PC-9 (cell line): ENCODE measurements around the gene ADAMTS7. TPM values are rescaled to one million over a fixed set of nuclear protein-coding genes. Genes with fewer than 3 reads are reported as not detected.
"Not testable (repeated sequence)": the region's sequence is repeated elsewhere in the genome, so short reads cannot be mapped to it uniquely, and the experiment has no call there.

Experiments
- BruUV-seq: library from RNA; stranded (reverse); fragments of 400-500 nt; replicated peaks from 2 replicates; lab custom pipeline; 2021; lab: Mats Ljungman, UMichigan
- CTCF ChIA-PET: fragments of 300-600 bp; sonication (Branson Sonifier 250); formaldehyde crosslinking; loops from one replicate; lab custom pipeline; 2022; ENCODE audit warnings: antibody characterized with exemption; lab: Charles Lee
- POLR2A ChIA-PET: fragments of 300-600 bp; sonication (Branson Sonifier 250); formaldehyde crosslinking; loops from one replicate; lab custom pipeline; 2022; ENCODE audit warnings: antibody characterized with exemption; ENCODE audit not compliant: unreplicated experiment; lab: Charles Lee
- DNase-seq, 2 experiments: peaks; one replicate each; pipeline versions ENCODE4 v3.0.0 to v3.0.0-alpha.2; 2015 to 2022; ENCODE audit warnings: mixed read lengths in 1 of 2
- H2AFZ ChIP-seq: fragments of 200-600 bp; sonication (generic); 2 replicates; pipeline ENCODE4 v1.8.1; 2017; ENCODE audit warnings: antibody characterized with exemption
- H3F3A ChIP-seq: fragments of 200-600 bp; sonication (generic); 2 replicates; pipeline ENCODE4 v1.8.1; 2017; ENCODE audit warnings: antibody characterized with exemption, mild to moderate bottlenecking, low read depth; ENCODE audit not compliant: insufficient read depth
- H3K27ac ChIP-seq: fragments of 200-600 bp; sonication (generic); 2 replicates; pipeline ENCODE4 v1.6.1; 2016; ENCODE audit warnings: mixed run types
- H3K27me3 ChIP-seq: fragments of 200-600 bp; sonication (generic); 2 replicates; pipeline ENCODE4 v1.6.1; 2016; ENCODE audit warnings: low read depth, mixed run types; ENCODE audit not compliant: insufficient read depth
- H3K36me3 ChIP-seq: fragments of 200-600 bp; sonication (generic); 2 replicates; pipeline ENCODE4 v1.6.1; 2016; ENCODE audit warnings: low read depth, mixed run types
- H3K4me1 ChIP-seq: fragments of 200-600 bp; sonication (generic); replicated peaks from 2 replicates; pipeline ENCODE4 v1.6.1; 2016; ENCODE audit warnings: mixed run types; ENCODE audit not compliant: insufficient read depth
- H3K4me2 ChIP-seq: fragments of 200-600 bp; sonication (generic); 2 replicates; pipeline ENCODE4 v1.6.1; 2017; ENCODE audit warnings: mixed run types
- H3K4me3 ChIP-seq: fragments of 200-600 bp; sonication (generic); 2 replicates; pipeline ENCODE4 v1.6.1; 2016; ENCODE audit warnings: mixed run types
- H3K79me2 ChIP-seq: fragments of 200-600 bp; sonication (generic); 2 replicates; pipeline ENCODE4 v1.6.1; 2017; ENCODE audit warnings: low read depth, mixed run types
- H3K9me2 ChIP-seq: fragments of 200-600 bp; sonication (generic); 2 replicates; pipeline ENCODE4 v1.8.1; 2017; ENCODE audit warnings: mild to moderate bottlenecking; ENCODE audit not compliant: insufficient read depth
- H3K9me3 ChIP-seq: fragments of 200-600 bp; sonication (generic); 2 replicates; pipeline ENCODE4 v1.8.1; 2016; ENCODE audit warnings: low read depth; ENCODE audit not compliant: insufficient read depth
- H4K20me1 ChIP-seq: fragments of 200-600 bp; sonication (generic); 2 replicates; pipeline ENCODE4 v1.8.1; 2017; ENCODE audit not compliant: insufficient read depth
- EZH2 ChIP-seq: fragments of 200-600 bp; sonication (generic); IDR thresholded peaks from 2 replicates; pipeline ENCODE4 v1.8.0; 2017; ENCODE audit warnings: antibody characterized with exemption, low read depth
- intact Hi-C: fragments of 100-400 bp; cut with micrococcal nuclease; formaldehyde crosslinking; loops from one replicate; pipeline ENCODE4 v1.10.0; 2022; ENCODE audit not compliant: unreplicated experiment
- total RNA-seq: library from RNA; stranded (reverse); gene quantifications from 2 replicates; pipeline ENCODE4 v1.2.3, GENCODE V29; 2021
- TF ChIP-seq, protein P1 (sequence below): fragments of 200-600 bp; sonication (generic); conservative IDR thresholded peaks from 2 replicates; pipeline ENCODE4 v1.6.1; 2017; ENCODE audit warnings: mixed run types, antibody characterized with exemption, mild to moderate bottlenecking, moderate library complexity

ADAMTS7 gene
- total RNA-seq, 1 experiment from 2014 or later, result 1.3 TPM

DNA sequence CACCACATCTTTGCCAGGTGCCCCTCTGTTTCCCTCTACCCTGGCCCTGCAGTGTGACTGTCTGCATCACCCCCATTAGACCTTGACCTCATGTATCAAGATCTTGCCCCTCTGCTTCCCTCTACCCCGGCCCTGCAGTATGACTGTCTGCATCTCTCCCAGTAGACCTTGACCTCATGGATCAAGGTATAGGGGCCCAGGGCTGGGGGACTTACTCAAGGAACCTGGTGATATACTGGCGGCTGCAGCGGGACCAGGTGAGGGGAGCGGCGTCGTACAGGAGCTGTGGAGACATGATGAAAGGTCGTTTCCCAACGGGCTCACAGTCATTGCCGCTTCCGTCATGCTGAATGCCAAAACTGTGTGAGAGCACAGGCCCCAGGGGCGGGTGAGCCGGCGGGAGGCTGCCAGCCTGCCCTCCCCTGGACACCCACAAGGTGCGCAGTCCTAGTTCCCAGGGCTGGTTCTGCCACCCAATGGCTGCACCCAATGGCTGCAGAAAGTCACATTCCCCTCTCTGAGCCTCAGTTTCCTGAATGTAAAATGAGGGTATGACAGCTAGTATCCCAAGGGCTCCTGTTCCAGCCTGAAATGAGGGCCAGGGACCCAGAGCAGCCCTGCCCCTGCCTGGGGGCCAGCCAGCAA, 23.1 kb downstream of the ADAMTS7 start:
- intact Hi-C loops, result no loop called here
- CTCF ChIA-PET, result interaction anchor here (0.7 kb wide), 1 partner anchor 429 kb away, joined by 3 read pairs; no protein-coding TSS in a partner anchor

DNA sequence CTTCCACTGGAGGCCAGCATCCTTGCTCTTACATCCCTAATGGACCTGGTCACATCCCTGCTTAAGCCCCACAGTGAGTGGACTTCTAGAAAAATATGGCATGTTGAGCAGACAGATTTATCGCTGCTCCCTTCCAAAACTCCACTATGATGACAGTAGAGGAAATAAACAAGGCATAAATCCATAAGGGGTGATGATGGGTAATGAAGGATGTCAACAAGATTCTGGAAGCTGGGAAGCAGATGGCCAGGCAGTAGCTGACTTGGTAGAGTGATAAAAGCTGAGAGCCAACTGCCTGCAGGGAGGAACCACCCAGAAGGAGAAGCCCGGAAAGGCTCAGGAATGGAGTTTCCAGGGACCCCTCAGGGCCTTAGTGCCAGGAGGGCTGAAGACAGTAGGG, 28.9 kb downstream of the ADAMTS7 start:
- H3K4me2 ChIP-seq, intact Hi-C loops, CTCF ChIA-PET, BruUV-seq, H3K79me2 ChIP-seq, H3F3A ChIP-seq, H3K9me3 ChIP-seq, H4K20me1 ChIP-seq, DNase-seq, H3K27ac ChIP-seq, POLR2A ChIA-PET, H3K9me2 ChIP-seq, H3K4me3 ChIP-seq, H3K36me3 ChIP-seq, H3K4me1 ChIP-seq, H2AFZ ChIP-seq: not testable (repeated sequence)
- H3K27me3 ChIP-seq, result peaks cover 10% of the 10 kb centered on the region; the same call in 1 of the 2 replicates

More for the DNA sequence above, 23.1 kb downstream of the ADAMTS7 start:
- Histone ChIP-seq H3K9me3 (no peaks in the 10 kb centered on the region), H3K27ac (no peak overlapping the region), H3K4me3 (no peak overlapping the region), H3K9me2 (no peaks in the 10 kb centered on the region), H3F3A (no peaks in the 10 kb centered on the region), H2AFZ (no peak overlapping the region), H3K36me3 (no peaks in the 10 kb centered on the region), H3K4me1 (no peaks in the 10 kb centered on the region), H4K20me1 (no peaks in the 10 kb centered on the region), H3K79me2 (no peaks in the 10 kb centered on the region), H3K4me2 (no peak overlapping the region), H3K27me3 (peaks cover 10% of the 10 kb centered on the region; the same call in 1 of the 2 replicates)
- BruUV-seq, result no TSS peak
- no peak for DNase-seq
- TF ChIP-seq, protein P1, sequence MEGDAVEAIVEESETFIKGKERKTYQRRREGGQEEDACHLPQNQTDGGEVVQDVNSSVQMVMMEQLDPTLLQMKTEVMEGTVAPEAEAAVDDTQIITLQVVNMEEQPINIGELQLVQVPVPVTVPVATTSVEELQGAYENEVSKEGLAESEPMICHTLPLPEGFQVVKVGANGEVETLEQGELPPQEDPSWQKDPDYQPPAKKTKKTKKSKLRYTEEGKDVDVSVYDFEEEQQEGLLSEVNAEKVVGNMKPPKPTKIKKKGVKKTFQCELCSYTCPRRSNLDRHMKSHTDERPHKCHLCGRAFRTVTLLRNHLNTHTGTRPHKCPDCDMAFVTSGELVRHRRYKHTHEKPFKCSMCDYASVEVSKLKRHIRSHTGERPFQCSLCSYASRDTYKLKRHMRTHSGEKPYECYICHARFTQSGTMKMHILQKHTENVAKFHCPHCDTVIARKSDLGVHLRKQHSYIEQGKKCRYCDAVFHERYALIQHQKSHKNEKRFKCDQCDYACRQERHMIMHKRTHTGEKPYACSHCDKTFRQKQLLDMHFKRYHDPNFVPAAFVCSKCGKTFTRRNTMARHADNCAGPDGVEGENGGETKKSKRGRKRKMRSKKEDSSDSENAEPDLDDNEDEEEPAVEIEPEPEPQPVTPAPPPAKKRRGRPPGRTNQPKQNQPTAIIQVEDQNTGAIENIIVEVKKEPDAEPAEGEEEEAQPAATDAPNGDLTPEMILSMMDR, result no peak
- no peak for TF ChIP-seq EZH2
- POLR2A ChIA-PET, result no interaction called here

DNA sequence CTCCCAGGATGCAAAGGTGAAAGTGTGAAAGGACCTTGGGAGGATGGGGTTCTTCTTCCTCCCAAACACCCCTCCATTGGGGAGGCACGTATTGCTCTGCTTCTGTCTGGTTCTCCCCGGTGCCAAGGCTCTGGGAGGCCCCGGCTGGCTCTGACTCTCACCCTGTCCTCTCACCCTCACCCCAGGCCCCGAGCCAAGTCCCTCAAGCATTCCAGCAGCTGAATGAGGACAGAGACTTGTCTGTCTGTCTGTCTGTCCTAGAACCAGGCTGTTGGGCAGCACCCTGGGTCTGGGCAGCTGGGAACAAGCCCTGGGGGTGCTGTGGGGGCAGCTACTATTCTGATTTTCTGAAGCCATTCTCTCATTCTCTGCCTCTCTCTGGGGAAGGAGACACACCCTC, 29.9 kb downstream of the ADAMTS7 start:
- H3K4me3 ChIP-seq, H3K79me2 ChIP-seq, H3K4me1 ChIP-seq, H3K36me3 ChIP-seq, DNase-seq, CTCF ChIA-PET, H2AFZ ChIP-seq, H3K9me2 ChIP-seq, H3F3A ChIP-seq, H4K20me1 ChIP-seq, intact Hi-C loops, H3K9me3 ChIP-seq, POLR2A ChIA-PET, H3K4me2 ChIP-seq, BruUV-seq, H3K27ac ChIP-seq: not testable (repeated sequence)
- peaks cover 10% of the 10 kb centered on the region; the same call in 1 of the 2 replicates for H3K27me3 ChIP-seq

DNA sequence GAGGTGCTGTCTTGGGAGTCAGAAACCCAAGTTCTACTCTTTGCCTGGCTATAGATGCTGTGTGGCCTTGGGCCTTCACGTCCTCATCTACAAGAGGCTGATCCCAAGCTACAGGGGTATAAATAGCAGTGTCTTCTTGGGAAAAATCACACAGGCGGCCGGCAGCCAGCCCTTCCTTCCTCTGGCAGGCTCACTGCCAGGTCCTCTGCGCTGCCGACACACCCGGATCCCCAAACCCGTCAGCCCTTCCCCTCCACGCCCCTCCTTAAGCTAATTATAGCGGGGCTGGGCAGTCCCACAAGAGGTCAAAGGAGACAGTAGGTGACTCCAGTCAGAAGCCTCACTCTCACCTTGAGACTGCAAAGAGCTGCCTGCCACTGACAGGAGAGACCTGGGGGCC, 31.3 kb downstream of the ADAMTS7 start:
- H3K9me3 ChIP-seq, H3K79me2 ChIP-seq, BruUV-seq, intact Hi-C loops, POLR2A ChIA-PET, H2AFZ ChIP-seq, DNase-seq, H3K4me3 ChIP-seq, H4K20me1 ChIP-seq, CTCF ChIA-PET, H3K27ac ChIP-seq, H3K27me3 ChIP-seq, H3K4me1 ChIP-seq, H3K9me2 ChIP-seq, H3F3A ChIP-seq, H3K36me3 ChIP-seq, H3K4me2 ChIP-seq: not testable (repeated sequence)

DNA sequence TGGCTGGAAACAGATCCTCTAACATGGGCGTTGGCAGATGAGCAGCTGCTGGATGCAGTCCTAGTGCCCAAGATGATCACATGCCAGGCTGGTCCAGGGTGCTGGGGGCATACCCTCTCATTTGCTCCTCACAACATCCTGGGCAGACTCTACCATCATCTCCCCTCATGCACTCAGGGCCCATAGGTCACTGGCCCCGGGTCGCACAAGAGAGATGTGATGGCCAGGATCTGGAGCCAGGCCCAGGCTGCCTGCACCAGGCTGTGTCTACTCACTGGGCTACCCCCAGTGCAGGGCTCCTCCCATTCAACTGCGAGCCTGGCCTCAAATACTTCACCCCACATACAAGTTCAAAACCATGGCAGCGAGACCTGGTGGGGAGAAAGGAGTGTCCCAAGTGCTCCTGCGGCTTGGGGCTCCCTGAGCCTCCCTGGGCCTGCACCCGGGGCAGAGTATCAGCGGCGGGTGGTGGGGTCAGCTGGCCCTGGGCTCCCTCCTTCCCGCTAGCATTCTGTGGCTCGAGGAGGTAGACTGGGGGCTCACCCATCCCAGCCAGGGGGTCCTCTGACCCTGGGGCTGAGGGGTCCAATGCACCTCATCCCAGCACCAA, 32.0 kb downstream of the ADAMTS7 start:
- H3K27me3 ChIP-seq, BruUV-seq, H3K27ac ChIP-seq, H3K4me3 ChIP-seq, H2AFZ ChIP-seq, H3K9me3 ChIP-seq, H4K20me1 ChIP-seq, H3K4me2 ChIP-seq, H3F3A ChIP-seq, H3K79me2 ChIP-seq, POLR2A ChIA-PET, H3K9me2 ChIP-seq, CTCF ChIA-PET, DNase-seq, intact Hi-C loops, H3K4me1 ChIP-seq, H3K36me3 ChIP-seq: not testable (repeated sequence)
